NCI-H2029 (cell line): ENCODE measurements around the gene MAML1.

Experiments
- DNase-seq: peaks from one replicate; lab custom pipeline; 2025; lab: John Stamatoyannopoulos, UW

Gene MAML1

DNA sequence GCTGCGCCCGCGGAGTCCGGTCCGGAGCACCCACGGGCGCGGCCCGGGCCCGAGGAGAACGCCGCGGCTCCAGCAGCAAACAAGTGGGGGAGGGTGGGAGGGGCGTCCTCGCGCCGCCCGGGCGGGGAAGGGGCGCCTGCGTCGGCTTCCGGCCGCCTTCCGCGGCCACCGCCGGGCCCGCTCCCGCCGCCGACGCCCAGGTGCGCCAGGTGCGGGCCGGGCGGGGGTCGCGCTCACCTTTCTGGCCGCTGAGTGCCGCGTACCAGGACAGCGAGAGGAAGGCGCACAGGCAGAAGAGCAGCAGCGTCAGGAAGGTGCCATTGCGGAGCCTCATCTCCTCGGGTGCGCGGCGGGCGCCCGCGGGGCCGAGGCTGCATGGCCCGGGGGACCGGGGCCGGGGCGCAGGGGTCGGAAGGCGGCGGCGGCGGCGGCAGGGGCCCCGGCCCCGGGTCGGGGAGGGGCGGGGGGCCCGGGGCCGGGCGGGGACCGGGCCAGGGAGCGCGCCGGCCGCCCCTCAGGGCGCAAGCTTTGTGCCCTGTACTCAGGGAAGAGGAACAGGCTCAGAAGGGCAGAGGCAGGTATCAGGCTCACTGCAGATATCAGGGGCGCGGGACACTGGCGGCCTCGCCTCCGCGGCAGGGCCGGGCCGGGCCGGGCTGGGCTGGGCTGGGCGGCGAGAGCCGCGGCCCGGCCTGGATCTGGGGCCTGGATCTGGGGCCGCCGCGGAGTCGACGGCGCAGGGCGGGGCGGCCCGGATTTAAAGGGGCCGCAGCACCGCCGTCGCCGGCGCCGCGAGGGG lies 73.8 kb downstream of the MAML1 start, which contains the start of gene MGAT4B:
Gene MGAT4B, minus strand, starts transcription at position 617 of the 799 bp plus-strand sequence. Its CDS starts 283 bp downstream, at position 334.
- peak; percentile 66 for DNase-seq

DNA sequence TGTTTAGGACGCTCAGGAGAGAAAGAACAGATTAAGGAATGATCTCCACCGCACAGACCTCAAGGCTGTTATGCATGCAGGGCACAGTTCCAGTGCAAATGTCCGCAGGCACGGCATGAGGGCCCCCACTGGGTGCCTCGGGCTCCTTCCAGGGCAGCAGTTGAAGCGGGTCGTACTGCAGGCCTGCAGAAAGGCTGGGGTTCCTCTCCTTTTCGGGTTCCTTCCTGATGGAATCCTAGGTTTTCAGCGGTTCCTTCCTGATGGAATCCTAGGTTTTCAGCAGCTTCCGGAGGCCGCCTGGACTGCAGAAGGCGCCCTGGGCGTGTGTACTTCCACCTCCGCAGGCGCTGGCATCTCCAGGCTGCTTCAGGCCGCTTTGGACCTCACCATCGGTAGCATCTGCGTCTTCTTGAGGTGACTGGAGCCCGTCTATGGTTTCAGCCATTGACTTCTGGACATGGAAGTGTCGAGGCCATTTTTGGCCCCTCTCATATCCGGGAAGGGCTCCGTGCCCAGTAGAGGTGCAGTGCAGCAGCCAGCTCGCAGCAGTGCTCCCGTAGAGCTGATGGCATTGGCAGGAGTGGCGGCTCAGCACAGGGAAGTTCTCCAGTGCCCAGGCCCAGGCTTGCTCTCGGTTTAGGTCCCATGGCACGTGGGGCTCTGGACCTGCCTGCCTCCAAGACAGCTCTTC lies 79.7 kb downstream of the MAML1 start:
- DNase-seq: no peak

DNA sequence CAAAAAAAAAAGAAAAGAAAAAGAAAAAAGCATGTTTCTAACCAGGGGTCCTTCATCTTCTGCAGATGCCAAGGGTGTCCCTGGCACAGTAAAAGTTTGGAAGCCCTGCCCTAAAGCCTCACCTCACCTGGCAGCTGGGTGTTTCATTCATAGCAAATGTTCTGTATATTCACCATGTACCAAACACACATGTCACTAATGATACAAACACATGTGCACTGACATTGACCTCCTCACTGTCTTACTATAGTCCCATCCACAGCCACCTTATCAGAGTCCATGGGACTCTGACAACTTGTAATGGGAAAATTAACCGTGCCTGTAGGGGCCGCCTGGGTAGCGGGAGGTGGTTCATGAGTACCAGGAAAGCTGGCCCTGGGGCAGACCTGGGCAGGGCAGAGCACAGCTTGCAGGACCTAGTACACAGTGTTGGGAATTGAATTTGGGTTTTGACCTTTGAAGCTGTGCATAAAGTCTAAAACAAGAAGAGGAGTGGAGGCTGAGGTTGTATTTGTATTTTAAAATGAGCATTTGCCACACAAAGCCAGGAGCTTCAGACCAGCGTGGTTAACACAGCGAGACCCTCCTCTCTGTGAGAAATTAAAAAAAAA lies 80.5 kb downstream of the MAML1 start:
- DNase-seq: no peak

DNA sequence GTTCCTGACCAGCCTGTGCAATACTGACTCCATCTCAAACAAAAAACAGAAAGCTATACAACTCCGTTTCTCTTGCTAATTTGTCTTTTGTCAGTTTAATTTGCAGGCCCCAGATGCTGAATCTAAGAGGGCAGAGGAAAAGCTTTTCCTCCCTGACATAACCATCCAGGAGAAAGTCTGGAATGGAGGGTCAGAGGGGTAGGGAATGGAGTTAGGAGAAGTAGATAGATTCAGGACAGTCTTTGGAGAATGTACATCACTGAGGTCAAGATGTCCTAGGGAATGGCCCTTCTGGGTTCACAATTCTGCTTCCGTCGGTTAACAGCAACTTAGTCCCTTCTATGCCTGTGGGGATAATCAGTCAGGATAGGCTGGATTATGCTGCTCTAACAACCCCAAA lies 81.5 kb downstream of the MAML1 start:
- no peak for DNase-seq

DNA sequence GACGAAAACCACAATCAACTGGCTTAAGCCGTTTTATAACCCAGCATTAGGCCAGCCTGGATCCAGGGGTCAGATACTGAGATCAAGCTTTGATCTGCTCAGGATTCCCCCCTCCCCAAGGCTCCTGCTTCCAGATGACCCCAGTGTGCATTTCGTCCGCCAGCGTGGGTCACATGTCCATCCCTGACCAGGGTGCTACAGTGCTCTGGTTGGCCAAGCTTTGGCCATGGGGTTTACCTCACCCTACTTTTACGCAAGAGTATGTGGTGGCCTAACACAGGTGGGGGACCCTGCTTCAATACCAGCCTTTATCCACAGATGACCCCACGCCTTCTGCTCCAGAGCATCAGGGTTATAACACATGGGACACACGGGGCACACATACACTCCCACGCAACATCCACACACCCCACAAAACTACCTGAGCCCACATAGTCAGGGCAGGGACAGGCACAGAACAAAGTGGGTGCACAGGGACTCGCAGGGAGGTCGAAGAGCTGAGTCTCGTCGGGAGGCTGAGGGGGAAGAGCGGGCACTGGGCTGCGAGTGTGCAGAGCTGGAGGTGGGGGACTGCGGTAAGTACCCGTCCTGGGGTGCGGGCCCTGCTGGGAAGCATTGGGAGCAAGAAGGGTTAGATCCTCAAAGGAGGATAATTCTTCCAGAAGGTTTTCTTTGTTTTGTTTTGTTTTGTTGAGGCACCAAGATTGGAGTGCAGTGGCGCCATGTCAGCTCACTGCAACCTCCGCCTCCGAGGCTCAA lies 83.0 kb downstream of the MAML1 start:
- DNase-seq: no peak

DNA sequence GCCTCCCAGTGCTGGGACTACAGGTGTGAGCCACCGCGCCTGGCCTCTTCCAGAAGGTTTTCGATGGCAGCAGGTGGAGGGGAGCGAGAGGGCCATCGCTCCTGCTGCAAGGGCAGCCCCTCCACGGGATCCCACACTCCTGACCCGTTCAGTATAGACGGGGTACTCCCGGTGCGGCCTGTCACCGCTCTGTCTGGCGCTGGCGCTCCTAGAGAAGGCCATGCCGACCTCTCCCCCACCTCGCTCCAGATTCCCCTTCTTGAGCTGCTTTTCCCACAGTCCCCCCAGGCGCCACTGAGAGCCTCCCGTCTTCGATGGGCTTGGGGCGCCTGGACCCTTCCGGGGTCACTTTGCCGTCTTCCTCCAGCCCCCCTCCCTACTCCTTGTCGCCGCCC lies 83.8 kb downstream of the MAML1 start:
- no peak for DNase-seq

DNA sequence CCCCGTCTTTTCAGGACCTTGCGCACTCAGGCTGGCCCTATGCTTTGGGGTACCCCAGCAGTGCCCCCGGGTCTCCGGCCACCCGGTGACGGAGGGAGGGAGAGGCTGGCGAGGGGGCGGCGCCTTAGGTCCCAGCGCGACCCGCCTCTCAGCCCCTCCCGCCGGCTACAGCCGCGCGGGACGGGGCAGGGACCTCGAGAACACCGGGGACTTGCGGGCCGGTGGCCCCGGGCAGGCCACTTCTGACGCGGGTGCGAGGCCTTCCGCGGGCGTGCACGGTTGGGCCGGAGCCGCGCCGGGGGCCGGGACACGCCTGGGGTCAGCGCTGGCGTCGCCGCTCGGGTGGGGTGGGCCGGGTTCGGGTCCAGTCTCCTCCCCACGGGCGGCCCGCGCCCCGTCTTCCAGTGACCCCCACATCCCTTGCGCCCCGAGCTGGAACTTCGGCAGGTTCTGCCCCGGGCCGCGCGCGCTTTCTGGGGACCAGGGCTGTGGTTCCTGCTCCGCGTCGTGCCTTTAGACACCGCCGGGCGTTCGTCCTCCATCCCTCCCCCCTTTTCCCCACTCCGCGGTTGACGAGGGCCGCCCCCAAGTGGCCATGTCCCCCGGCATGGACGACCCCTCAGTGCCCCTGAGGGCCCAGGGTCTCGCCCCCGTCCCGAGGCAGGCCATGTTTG lies 84.3 kb downstream of the MAML1 start:
- DNase-seq: no peak

DNA sequence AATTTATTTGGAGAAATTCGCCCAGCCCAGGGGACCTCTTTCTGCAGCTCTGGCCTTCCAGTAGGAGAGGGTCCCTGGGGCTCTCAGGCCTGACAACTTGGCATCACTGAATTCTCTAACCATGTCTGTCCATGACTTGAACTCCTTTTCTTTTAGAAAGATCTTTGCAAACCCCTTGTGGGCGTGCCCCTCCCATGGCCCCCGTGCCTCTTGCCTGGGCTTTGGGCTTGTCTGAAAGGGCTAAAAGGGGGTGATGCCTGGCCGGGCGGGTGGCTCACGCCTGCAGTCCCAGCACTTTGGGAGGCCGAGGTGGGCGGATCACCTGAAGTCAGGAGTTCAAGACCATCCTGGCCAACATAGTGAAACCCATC lies 84.8 kb downstream of the MAML1 start:
- DNase-seq: no peak

DNA sequence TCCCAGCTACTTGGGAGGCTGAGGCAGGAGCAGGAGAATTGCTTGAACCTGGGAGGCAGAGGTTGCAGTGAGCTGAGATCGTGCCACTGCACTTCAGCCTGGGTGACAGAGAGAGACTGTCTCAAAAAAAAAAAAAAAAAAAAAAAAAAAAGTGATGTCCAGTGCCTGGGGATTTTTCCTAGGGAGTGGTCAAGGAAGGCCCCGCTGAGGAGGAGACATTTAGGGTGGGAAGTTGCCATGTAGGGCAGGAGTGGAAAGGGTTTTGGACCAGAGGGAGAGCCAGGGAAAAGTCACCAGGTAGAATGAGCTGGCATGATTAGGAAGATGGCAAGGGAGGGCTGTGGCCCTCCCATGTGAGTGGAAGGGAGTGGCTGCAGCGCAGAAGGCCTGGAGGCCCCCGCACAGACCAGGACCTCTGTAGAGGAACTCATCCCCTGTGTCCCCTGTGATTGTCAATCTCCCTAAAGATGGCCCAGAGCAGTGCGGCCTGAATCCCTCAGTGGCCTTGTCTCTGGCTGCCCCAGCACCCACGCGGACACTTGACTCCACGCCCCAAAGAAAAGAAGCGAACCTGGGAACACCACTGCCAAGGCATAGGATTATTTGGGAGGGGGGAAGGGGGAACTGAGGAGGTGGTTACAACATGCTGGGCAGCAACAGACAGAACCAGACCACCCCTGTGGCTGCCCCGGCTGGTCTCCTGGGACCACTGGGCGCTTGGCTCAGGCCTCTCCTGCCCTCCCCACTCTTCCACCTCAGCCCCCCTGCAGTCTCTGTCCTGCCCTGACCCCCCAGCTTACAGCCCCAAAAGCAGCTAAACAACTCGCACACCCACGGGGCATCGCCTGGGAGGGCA lies 85.5 kb downstream of the MAML1 start:
- no peak for DNase-seq

DNA sequence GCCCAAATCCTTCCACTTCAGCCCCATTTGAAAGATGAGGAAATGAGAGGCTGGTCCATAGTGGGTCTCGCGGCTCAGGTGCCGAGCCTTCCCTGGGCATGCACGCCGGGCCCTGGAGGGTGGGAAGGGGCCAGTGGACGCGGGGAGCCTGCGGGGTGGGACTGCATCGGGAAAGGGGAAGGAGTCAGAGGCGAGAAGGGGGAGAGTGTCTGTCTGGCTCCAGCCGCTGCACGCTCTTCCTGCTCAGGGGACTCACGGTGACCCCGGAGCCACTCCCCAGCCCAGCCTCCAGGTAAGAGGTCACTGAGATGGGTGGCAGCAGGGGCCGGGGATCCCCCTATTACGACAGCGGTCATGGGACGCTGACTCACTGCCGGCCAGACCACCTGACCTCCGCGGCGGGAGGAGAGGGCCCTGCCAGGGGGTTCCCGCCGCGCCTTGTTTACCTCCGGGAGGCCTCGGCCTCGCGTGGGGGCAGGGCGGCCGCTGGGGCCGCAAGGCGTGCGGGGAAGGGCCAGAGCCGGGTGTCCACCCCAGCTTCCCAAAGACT lies 86.2 kb downstream of the MAML1 start:
- DNase-seq: peak; percentile 79

DNA sequence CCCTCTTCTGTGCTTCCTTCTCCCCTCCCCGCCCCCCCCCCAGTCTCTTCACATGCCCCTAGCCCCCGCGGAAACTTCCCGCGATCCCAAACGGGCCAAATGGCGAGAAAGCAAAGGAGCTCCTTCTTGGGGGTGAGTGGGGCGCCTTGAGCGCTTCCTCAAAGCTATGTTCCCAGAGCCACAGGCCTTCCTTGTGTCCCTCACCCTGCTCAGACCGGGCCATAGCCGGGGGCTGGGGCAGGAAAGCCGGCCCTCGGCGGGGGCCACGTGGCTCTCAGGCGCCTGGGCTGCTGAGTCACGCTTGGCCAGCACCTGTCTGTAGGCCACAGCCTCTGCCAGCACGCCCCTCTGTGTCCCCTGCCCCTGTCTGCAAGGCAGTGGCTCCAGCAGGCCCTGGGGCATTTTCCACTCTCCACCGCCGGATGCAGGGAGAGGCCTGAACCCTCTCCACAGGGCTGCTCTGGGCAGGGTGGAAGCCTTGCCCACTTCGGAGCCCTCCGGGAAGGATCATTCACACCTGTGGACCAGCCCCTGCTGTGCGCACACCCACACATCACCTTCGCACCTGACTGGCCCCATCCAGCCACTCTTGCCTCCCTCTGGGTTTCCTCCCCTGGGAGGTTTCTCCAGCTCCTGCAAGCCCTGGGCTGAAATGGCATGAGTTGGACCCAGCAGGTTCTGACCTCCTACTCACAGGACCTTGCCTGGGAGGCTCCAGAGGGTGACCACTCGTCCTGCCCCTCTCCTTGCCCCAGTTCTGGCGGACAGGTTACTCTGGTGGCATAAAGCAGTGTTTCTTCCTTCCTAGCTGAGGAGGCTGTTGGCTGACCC lies 86.9 kb downstream of the MAML1 start:
- DNase-seq: peak; percentile 48

DNA sequence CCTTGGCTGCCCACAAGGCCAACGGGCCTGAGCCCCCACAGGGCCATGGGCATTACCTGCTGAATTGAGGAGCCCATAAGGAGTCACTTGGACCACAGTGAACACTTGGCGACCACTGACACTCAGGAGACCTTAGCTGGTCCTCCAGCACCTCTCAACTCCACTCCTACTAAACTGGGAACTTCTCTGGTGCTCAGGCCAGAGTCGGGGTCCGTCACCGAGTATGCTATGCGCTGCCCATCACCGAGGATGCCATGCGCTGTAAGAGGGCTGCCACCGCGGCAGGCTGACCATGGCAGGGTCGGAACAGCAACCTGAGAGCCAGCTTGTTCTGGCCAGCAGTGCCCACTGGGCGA lies 87.5 kb downstream of the MAML1 start:
- no peak for DNase-seq

DNA sequence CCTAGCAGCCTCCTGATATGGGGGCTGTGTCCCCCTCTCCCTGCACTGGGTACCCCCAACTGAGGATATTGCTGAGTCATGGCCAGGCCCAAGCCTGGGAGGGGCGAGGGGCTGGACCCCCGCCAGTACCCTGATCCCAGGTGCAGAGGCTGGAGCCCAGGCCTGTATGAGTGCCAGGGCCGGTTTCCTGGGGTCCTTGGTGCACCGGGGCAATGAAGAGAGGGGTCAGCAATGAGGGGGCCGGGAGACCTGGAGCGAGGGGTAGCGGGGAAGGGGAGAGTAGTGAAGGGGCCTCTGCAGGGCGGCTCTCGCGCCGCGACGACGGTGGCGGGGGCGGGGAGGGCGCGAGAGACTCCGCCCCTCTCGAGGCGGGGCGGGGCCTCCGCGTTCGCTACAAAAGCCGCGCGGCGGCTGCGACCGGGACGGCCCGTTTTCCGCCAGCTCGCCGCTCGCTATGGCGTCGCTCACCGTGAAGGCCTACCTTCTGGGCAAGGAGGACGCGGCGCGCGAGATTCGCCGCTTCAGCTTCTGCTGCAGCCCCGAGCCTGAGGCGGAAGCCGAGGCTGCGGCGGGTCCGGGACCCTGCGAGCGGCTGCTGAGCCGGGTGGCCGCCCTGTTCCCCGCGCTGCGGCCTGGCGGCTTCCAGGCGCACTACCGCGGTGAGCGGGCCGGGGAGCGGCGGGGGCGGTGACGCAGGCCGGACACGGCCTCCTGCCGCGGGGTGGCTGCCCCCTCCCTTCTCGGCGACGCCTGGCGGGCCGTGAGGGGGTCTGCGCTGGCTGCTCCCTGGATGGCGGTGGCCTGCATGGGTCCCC lies 88.1 kb downstream of the MAML1 start, which contains the start of gene SQSTM1:
Gene SQSTM1, plus strand, starts transcription at position 423 of the 815 bp plus-strand sequence. Its CDS starts 32 bp downstream, at position 455.
- peak; percentile 61 for DNase-seq

DNA sequence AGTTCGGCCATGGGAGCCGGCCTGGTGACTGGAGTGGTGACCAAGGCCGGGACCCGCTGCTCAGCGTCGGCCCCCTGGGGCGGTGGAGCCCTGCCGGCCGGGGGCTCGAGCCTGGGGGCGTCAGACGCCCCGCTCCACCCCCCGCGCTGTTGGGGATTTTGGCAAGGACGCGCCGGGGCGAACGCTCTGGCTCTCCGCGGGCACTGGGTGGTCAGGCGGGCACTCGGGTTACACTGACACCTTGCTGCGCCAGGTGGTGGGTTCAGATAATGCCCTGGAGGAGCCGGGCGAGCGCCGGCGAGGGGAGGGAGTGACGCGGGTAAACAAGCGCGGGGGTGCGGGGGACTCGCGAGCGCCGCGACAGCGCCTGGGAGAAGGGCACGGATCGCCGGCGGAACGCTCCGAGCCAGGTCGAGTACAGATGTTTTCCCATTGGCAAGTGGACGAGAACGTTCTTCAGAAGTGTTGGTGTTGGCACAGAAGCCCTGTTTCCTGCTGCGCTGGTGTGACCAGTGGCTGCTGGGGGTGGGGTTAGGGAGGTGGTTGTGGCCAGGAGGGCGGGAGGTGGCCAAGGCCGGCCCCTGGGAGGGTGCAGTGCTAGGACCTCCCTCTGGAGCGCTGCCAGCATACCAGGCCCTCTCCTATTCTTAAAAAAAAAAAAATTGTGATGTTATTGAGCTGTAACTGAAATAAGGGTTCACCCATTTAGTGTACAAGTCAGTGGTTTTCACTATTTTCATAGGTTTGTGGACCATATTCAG lies 88.9 kb downstream of the MAML1 start:
- peak; percentile 98 for DNase-seq

DNA sequence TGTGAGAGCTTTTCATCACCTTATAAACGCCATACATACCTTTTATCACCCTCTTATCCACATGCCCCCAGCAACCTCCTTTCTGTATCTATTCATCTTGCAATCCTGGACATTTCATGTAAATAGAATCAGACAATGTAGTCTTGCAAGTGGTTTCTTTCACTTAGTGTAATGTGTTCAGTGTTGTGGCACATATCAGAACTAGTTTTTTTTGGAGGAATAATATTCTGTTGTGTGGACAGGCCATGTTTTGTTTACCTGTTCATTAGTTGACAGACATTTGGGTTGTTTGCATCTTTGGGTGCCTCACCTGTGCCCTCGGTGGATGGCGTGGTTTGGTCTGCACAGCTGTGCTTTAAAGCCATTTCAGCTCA lies 89.4 kb downstream of the MAML1 start:
- no peak for DNase-seq

DNA sequence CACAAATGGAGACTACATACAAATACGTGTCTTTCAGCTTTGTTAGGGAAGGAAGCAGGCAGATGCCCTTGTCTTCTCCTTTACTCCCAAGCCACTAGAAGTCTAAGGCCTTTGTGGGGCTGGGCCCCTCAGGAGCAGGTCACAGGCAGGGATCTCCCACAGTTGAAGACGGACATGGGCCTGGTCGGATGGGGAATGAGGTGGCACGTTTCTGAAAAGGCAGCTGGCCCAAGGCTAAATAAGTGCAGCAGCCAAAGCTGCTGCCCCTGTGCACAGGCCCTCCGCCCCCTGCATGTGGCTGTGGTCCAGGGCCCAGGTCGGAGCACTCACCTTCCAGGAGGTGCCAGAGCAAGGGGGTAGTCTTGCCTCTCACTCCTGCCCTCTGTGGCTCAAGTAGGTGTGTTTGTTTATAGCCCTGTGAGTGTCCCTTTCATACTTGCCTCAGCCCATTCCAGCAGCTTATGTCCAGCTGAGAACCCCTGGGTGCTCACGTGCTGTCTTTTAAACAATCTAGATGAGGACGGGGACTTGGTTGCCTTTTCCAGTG lies 89.9 kb downstream of the MAML1 start:
- DNase-seq: no peak

DNA sequence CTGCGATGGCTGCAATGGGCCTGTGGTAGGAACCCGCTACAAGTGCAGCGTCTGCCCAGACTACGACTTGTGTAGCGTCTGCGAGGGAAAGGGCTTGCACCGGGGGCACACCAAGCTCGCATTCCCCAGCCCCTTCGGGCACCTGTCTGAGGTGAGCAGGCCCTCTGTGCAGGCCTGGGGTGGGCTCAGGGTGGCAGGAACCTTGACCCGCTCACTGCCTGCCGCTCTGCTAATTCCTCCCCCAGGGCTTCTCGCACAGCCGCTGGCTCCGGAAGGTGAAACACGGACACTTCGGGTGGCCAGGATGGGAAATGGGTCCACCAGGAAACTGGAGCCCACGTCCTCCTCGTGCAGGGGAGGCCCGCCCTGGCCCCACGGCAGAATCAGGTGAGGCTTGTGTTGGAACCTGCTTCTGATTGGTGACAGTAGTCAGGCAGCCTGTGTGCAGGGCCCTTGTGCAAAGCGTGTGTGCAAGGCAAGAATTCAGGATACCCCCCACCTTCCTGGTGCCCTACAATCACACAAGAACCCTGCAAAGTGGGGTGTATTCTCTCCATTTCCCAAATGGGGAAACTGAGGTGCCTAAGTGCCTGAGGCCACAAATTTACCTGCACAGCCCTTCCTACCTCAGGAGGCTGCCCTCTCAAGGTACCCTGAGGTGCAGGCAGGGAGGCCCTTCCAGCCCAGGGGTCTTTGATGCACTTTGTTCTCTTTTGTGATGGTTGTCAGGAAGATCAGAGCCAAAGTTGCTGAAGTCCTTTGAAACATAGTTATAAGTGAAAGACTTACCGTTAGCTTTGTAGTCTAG lies 91.5 kb downstream of the MAML1 start:
- DNase-seq: no peak
